ENCODE measurements around the gene TMC7.

DNA sequence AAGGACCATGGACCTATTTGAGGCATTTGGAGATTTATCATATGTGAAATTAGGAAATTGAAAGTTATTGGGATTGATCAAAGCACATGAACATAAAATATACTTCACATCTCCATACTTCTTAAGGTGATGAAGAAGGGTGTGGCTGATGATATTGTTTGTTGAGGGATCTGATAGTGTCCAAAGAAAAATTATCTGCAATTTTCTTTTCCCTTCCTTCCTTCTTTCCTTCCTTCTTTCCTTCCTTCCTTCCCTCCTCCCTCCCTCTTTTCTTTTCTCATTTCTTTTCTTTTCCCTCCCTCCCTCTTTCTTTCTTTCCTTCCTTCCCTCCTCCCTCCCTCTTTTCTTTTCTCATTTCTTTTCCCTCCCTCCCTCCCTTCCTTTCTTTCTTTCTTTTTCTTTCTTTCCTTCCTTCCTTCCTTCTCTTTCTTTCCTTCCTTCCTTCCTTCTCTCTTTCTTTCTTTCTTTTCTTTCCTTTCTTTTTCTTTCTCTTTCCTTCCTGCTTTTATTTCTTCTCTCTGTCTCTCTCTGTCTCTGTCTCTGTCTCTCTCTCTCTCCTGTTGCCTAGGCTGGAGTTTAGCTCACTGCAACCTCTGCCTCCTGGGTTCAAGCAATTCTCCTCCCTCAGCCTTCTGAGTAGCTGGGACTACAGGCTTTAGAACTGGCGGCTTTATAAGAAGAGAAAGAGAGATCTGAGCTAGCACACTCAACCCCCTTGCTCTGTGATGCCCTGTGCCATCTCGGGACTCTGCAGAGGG, 109.1 kb downstream of the TMC7 start:
- TF ChIP-seq, protein P1, sequence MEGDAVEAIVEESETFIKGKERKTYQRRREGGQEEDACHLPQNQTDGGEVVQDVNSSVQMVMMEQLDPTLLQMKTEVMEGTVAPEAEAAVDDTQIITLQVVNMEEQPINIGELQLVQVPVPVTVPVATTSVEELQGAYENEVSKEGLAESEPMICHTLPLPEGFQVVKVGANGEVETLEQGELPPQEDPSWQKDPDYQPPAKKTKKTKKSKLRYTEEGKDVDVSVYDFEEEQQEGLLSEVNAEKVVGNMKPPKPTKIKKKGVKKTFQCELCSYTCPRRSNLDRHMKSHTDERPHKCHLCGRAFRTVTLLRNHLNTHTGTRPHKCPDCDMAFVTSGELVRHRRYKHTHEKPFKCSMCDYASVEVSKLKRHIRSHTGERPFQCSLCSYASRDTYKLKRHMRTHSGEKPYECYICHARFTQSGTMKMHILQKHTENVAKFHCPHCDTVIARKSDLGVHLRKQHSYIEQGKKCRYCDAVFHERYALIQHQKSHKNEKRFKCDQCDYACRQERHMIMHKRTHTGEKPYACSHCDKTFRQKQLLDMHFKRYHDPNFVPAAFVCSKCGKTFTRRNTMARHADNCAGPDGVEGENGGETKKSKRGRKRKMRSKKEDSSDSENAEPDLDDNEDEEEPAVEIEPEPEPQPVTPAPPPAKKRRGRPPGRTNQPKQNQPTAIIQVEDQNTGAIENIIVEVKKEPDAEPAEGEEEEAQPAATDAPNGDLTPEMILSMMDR (IDR thresholded peaks at IDR 0.05; ENCODE audit: low read depth, low read length, missing input control), result no peak
- TF ChIP-seq RXRA (IDR thresholded peaks at IDR 0.05) (no peak), JUND (IDR thresholded peaks at IDR 0.05) (no peak), RAD21 (IDR thresholded peaks at IDR 0.05) (no peak), HNF4G (IDR thresholded peaks at IDR 0.05) (no peak), SP1 (IDR thresholded peaks at IDR 0.05) (no peak), YY1 (IDR thresholded peaks at IDR 0.05) (no peak), FOXA1 (IDR thresholded peaks at IDR 0.05) (no peak)
- TF ChIP-seq, protein P2, sequence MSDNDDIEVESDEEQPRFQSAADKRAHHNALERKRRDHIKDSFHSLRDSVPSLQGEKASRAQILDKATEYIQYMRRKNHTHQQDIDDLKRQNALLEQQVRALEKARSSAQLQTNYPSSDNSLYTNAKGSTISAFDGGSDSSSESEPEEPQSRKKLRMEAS (IDR thresholded peaks at IDR 0.05), result no peak
- TF ChIP-seq, protein P3, sequence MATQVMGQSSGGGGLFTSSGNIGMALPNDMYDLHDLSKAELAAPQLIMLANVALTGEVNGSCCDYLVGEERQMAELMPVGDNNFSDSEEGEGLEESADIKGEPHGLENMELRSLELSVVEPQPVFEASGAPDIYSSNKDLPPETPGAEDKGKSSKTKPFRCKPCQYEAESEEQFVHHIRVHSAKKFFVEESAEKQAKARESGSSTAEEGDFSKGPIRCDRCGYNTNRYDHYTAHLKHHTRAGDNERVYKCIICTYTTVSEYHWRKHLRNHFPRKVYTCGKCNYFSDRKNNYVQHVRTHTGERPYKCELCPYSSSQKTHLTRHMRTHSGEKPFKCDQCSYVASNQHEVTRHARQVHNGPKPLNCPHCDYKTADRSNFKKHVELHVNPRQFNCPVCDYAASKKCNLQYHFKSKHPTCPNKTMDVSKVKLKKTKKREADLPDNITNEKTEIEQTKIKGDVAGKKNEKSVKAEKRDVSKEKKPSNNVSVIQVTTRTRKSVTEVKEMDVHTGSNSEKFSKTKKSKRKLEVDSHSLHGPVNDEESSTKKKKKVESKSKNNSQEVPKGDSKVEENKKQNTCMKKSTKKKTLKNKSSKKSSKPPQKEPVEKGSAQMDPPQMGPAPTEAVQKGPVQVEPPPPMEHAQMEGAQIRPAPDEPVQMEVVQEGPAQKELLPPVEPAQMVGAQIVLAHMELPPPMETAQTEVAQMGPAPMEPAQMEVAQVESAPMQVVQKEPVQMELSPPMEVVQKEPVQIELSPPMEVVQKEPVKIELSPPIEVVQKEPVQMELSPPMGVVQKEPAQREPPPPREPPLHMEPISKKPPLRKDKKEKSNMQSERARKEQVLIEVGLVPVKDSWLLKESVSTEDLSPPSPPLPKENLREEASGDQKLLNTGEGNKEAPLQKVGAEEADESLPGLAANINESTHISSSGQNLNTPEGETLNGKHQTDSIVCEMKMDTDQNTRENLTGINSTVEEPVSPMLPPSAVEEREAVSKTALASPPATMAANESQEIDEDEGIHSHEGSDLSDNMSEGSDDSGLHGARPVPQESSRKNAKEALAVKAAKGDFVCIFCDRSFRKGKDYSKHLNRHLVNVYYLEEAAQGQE (IDR thresholded peaks at IDR 0.05), result no peak

Measured in liver (tissue), 3 donors.